ENCODE results near the gene PLET1. TPM values are rescaled to one million over a fixed set of nuclear protein-coding genes. Genes with fewer than 3 reads are reported as not detected.

PLET1 gene
- total and polyA plus RNA-seq, 2 donors (not counting 1 experiment from before 2014, with no cell fraction given) = not detected

GRCh38 chr11:112281726-112282125 lies 21.1 kb upstream of the PLET1 start:
- Histone ChIP-seq H3K4me2 (ENCODE audit: extremely low read depth, insufficient read depth, low read length) (no peak overlapping the region), H2AFZ (ENCODE audit: low read length) (no peak overlapping the region), H3K4me3 (replicated peaks in 1 of 4; ENCODE audit: control extremely low read depth in 1 of 4, insufficient read depth in 1 of 4, low read depth in 3 of 4, low read length in 4 of 4) (no peak overlapping the region), H3K27ac (ENCODE audit: insufficient read depth, low read length) (no peak overlapping the region), H3K9ac (ENCODE audit: insufficient read depth, low read length) (no peak overlapping the region), H3K27me3 (ENCODE audit: control insufficient read depth, insufficient read depth, low read length) (peaks cover 4% of the 10 kb centered on the region), H3K9me3 (ENCODE audit: control insufficient read depth, insufficient read depth, low read depth, low read length) (no peaks in the 10 kb centered on the region), H3K36me3 (ENCODE audit: control insufficient read depth, insufficient read depth, low read length) (no peaks in the 10 kb centered on the region), H3K79me2 (ENCODE audit: control insufficient read depth, insufficient read depth, low read length) (no peaks in the 10 kb centered on the region), H4K20me1 (ENCODE audit: control insufficient read depth, extremely low read depth, insufficient read depth, low read length) (no peaks in the 10 kb centered on the region), H3K4me1 (ENCODE audit: control insufficient read depth, extremely low read depth, insufficient read depth, low read length) (peaks cover 5% of the 10 kb centered on the region)
- DNase-seq (ENCODE audit: low read depth in 2 of 2) = no peak
- TF ChIP-seq, protein P1, sequence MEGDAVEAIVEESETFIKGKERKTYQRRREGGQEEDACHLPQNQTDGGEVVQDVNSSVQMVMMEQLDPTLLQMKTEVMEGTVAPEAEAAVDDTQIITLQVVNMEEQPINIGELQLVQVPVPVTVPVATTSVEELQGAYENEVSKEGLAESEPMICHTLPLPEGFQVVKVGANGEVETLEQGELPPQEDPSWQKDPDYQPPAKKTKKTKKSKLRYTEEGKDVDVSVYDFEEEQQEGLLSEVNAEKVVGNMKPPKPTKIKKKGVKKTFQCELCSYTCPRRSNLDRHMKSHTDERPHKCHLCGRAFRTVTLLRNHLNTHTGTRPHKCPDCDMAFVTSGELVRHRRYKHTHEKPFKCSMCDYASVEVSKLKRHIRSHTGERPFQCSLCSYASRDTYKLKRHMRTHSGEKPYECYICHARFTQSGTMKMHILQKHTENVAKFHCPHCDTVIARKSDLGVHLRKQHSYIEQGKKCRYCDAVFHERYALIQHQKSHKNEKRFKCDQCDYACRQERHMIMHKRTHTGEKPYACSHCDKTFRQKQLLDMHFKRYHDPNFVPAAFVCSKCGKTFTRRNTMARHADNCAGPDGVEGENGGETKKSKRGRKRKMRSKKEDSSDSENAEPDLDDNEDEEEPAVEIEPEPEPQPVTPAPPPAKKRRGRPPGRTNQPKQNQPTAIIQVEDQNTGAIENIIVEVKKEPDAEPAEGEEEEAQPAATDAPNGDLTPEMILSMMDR (conservative IDR thresholded peaks at IDR 0.05 in 1 of 2, IDR thresholded peaks at IDR 0.05 in 1 of 2; ENCODE audit: low read depth in 1 of 2, low read length in 2 of 2) = no peak
- no peak for TF ChIP-seq EZH2 (IDR thresholded peaks at IDR 0.05; ENCODE audit: low read length, missing control alignments)

GRCh38 chr11:112280268-112281126 lies 19.8 kb upstream of the PLET1 start:
- H3K9ac ChIP-seq (ENCODE audit: insufficient read depth, low read length) = no peak overlapping the region
- no peak for TF ChIP-seq EZH2 (IDR thresholded peaks at IDR 0.05; ENCODE audit: low read length, missing control alignments)
- TF ChIP-seq, protein P1 (conservative IDR thresholded peaks at IDR 0.05 in 1 of 2, IDR thresholded peaks at IDR 0.05 in 1 of 2; ENCODE audit: low read depth in 1 of 2, low read length in 2 of 2) = peak; percentile 73 to 80
- peak overlapping the region; percentile 41 to 75 (median 55) for H3K4me3 ChIP-seq (replicated peaks in 1 of 4; ENCODE audit: control extremely low read depth in 1 of 4, insufficient read depth in 1 of 4, low read depth in 3 of 4, low read length in 4 of 4)
- peaks cover 4% of the 10 kb centered on the region for H3K27me3 ChIP-seq (ENCODE audit: control insufficient read depth, insufficient read depth, low read length)
- H3K36me3 ChIP-seq (ENCODE audit: control insufficient read depth, insufficient read depth, low read length) = no peaks in the 10 kb centered on the region
- peaks cover 5% of the 10 kb centered on the region for H3K4me1 ChIP-seq (ENCODE audit: control insufficient read depth, extremely low read depth, insufficient read depth, low read length)
- H3K27ac ChIP-seq (ENCODE audit: insufficient read depth, low read length) = no peak overlapping the region
- H3K9me3 ChIP-seq (ENCODE audit: control insufficient read depth, insufficient read depth, low read depth, low read length) = no peaks in the 10 kb centered on the region
- no peaks in the 10 kb centered on the region for H3K79me2 ChIP-seq (ENCODE audit: control insufficient read depth, insufficient read depth, low read length)
- H4K20me1 ChIP-seq (ENCODE audit: control insufficient read depth, extremely low read depth, insufficient read depth, low read length) = no peaks in the 10 kb centered on the region
- DNase-seq (ENCODE audit: low read depth in 2 of 2) = peak; percentile 75 to 87
- H2AFZ ChIP-seq (ENCODE audit: low read length) = peak overlapping the region; percentile 98
- peak overlapping the region; percentile 99 for H3K4me2 ChIP-seq (ENCODE audit: extremely low read depth, insufficient read depth, low read length)

GRCh38 chr11:112279901-112280267 lies 19.2 kb upstream of the PLET1 start:
- no peaks in the 10 kb centered on the region for H3K36me3 ChIP-seq (ENCODE audit: control insufficient read depth, insufficient read depth, low read length)
- H3K4me3 ChIP-seq (replicated peaks in 1 of 4; ENCODE audit: control extremely low read depth in 1 of 4, insufficient read depth in 1 of 4, low read depth in 3 of 4, low read length in 4 of 4) = peak overlapping the region; percentile 41 to 75 (median 55)
- DNase-seq (ENCODE audit: low read depth in 2 of 2) = peak; percentile 43 to 59
- peak overlapping the region; percentile 99 for H3K4me2 ChIP-seq (ENCODE audit: extremely low read depth, insufficient read depth, low read length)
- TF ChIP-seq, protein P1 (conservative IDR thresholded peaks at IDR 0.05 in 1 of 2, IDR thresholded peaks at IDR 0.05 in 1 of 2; ENCODE audit: low read depth in 1 of 2, low read length in 2 of 2) = peak; percentile 69 to 77
- no peak for TF ChIP-seq EZH2 (IDR thresholded peaks at IDR 0.05; ENCODE audit: low read length, missing control alignments)
- no peak overlapping the region for H3K9ac ChIP-seq (ENCODE audit: insufficient read depth, low read length)
- no peaks in the 10 kb centered on the region for H3K79me2 ChIP-seq (ENCODE audit: control insufficient read depth, insufficient read depth, low read length)
- no peak overlapping the region for H3K27ac ChIP-seq (ENCODE audit: insufficient read depth, low read length)
- no peaks in the 10 kb centered on the region for H4K20me1 ChIP-seq (ENCODE audit: control insufficient read depth, extremely low read depth, insufficient read depth, low read length)
- H3K9me3 ChIP-seq (ENCODE audit: control insufficient read depth, insufficient read depth, low read depth, low read length) = no peaks in the 10 kb centered on the region
- H3K27me3 ChIP-seq (ENCODE audit: control insufficient read depth, insufficient read depth, low read length) = peaks cover 4% of the 10 kb centered on the region
- H3K4me1 ChIP-seq (ENCODE audit: control insufficient read depth, extremely low read depth, insufficient read depth, low read length) = peaks cover 5% of the 10 kb centered on the region
- peak overlapping the region; percentile 98 for H2AFZ ChIP-seq (ENCODE audit: low read length)

All from fibroblast of lung (primary cell).